GM19324 (cell line): Measurements from ENCODE around the gene NEK6.

Experiments used
- ATAC-seq: cut with Tn5 transposase; IDR thresholded peaks from one replicate; pipeline ENCODE4 v1.9.1; 2021; ENCODE audit warnings: mild to moderate bottlenecking, moderate library complexity; ENCODE audit not compliant: unreplicated experiment, low FRiP score

NEK6 gene

DNA sequence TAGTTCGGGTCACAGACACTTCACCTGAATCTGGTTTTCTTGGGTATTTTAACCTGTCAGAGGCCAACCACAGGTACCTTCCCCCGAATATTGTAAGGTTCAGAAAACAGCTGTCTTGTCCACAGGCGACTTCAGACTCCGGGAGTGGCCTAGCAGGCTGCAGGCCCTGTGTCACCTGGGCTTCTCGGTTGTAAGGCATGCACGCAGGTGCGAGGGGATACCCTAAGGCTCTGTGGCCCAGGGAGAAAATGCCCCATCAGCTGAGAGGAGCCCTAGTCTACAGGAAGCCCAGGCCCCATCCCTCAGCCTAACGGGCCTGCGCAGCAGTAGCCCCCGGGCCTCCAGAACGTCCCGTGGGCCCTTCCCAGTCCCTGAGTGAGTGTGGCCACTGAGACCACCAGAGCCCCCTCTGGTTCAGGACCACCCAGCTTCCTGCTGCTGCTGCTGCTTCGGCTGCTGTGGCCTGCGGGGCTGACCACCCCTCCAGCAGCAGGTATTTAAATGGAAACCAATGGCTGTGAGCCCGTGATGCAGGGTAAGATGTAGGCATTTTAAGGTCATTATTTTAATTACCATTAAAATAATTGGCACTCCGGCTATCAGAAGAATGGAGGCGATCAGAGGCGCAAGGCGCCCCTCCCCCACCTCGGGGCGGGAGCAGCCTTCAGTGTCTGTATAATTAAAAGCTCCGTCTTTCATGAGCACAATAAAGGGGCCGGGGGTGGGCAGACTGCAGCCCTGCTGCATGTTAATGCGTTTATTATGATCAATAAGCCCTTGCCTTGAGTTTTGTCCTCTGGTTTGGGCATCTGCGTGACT is 92.1 kb downstream of the NEK6 start:
- no peak for ATAC-seq

DNA sequence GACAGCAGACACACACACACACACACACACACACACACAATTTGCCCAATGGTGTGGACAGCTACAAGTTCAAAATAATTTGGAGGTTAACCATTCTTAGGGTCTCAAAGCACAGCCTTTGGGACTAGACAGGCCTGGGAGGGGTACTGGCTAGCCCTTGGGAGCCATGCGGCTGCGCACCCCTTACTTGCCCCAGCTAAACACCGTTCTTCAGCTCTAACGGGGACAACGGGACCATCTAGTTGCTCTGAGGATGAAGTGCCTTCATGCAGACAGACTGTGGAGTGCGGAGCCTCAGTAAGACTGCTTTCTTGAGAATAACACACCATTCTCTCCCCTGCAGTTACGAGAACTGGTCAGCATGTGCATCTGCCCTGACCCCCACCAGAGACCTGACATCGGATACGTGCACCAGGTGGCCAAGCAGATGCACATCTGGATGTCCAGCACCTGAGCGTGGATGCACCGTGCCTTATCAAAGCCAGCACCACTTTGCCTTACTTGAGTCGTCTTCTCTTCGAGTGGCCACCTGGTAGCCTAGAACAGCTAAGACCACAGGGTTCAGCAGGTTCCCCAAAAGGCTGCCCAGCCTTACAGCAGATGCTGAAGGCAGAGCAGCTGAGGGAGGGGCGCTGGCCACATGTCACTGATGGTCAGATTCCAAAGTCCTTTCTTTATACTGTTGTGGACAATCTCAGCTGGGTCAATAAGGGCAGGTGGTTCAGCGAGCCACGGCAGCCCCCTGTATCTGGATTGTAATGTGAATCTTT is 92.9 kb downstream of the NEK6 start:
- ATAC-seq, result no peak

DNA sequence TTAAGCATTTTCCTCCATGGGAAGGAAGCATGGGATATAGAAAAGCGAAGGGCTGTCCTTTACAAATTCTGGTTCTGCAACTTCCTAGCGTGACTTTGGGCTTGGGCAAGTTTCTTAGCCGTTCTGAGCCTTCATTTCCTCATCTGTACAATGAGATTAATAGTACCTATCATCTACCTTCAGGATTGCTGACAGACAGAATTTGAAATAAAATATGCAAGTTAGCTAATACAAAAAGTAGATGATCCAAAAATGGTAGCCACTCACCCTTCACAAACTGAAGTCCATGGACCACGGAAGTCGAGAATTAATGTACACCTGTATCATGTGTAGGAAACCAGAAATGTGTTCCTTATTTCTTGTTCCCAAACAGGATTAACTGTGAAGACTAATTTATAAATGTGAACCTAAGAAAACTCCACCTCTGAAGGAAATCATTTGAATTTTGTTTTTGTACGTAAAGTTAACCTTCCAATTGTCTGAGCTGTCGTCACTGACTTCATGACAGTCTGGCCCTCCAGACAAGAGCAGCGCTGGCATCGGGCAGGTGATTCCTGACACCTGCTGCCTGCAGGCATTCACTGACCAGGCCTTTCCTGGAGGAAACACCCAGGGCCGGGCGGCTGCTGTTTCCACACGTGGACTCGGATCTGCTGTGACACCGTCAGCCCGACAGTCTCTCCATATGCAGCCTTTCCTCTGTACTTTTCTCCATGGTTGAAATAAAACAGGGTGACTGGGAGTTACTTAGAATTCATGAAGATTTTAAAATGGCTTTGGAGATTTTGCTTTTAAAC is 94.1 kb downstream of the NEK6 start:
- no peak for ATAC-seq

DNA sequence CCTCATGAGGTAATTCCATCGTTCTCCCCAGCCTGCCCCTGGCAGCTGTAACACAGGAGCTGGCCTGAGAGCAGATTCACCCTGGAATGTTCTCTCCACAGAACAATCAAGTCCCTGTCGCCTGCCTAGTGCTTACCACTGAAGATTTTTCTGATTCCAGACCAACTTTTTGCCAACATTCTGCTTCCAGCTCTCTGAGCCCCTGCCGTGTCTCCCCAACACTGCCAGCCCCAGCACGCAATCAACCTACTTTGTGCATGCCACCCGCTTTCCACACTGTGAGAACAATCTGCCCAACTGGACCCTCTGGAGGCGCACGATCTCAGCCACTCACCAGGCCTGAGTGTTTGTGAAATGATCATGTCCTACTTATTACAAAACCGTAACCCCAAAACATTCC is 94.9 kb downstream of the NEK6 start:
- no peak for ATAC-seq

DNA sequence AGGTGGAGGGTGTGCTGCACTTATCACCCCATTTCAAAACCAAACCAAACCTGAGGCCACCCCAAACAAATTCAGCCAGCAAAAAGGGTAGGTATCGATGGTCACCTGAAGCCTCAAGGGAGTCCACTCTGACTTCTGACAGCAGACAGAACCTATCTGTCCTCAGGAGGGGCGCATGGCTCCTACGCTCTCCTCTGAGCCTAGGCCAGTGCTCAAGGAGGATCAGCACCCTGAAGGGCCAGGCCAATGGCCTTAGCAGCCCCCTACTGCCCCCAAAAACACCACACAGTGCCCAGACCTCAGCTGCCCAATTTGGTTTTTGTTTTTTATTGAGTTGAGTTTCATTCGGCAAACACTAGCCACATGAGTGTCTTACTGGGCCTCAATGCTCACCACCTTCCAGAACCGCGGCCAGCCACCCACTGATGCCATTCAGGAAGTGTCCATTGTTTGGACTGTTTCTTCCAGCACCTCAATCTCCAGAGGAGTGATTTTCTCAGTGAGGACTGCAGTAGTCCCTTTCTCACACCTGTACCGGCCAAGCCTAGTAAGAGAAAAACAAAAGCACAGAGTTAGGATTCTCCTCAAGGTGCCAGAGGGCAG is 95.5 kb downstream of the NEK6 start:
- ATAC-seq, result no peak

DNA sequence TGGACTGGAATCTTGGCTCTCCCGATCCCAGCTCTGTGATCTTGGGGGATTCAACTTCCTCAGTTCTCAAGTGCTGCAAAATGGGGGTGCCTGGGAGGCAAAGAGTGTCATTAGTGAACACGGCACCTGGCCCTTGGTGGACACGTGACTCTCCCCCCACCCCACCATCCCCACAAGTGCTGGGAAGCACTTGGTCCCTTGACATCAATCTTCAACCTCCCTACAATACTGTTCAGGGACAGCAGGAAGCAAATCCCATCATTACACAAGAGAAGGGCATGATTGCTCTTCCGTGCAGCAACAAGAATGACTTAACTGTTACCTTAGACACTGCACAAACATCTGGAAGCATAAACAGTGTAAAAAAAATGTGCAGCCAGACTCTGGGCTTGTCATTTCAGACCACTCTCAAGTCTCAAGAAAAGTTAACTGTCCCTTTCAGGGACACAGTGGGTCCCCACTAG is 96.1 kb downstream of the NEK6 start:
- ATAC-seq, result no peak

DNA sequence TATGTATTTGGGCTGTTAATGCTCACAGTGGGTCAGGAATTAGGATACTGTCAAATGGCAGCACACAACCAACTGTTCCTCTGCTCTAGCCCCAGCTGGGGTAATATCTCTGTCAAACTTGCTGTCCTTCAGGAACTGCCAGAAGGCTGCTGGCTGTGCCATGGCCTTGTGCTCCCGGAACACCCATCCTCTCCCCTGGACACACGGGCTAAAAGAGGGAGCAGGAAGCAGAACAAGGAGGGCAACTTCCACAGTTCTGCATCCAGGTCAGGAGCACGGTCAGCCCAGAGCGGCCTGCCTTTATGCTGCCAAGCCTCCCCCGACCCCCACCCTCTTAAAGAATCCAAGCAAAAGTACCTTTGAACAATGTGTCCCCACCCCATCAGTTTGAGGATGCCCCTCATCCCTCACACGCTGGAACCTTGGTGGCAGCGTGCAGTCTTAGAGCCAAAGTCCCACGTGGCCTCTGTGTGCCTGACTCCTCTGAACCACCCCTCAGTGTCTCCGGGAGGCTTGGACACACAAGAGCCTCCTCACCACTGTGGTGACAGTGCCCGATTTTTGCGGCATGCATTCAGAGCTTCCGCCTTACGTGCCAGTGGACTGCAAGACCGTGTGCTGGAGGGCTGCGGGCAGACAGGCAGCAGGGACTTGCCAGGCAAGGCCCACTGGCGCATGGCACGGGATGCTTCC is 96.7 kb downstream of the NEK6 start:
- ATAC-seq, result no peak

DNA sequence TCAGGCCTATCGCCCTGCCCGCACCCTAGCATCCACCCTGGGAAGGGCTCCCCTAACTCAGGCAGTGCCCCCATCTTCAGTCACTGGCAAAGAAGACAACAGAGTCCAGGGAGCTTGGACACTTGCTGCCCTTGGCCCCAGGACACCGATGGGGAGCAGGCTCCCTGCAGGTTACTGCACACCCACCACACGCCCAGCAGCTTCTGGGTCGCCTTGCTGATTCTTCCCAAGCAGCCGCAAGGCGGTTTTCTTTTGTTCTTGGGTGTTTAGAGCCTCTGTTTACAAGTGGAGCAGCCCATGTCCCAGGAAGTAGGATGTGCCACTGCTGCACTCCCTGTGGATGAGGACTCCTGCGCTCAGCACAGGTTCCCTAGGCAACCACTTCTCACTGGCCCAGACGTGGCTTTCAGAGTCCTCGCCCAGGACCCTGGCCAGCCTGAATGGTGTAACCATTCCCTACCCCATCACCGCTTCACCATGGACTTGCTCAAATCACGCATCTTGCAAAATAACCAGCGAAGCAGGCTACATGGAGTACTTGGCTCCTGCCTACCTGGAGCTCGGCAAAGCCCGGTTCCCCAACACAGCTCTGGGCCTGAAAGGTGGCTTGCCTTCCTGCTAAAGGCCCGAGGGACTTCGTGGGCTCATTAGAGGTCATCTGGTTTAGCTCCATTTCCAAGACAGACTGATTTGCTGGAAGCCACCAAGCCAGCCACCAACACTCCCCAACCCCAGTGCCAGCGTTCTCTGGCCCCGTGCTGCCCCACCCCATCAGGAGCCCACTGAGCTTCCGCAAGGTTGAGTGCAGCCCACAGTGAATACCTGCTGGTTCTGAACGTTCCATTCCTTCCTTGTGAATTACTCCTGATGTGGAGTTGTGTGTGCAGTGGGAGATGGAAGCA is 97.5 kb downstream of the NEK6 start:
- ATAC-seq, result no peak

DNA sequence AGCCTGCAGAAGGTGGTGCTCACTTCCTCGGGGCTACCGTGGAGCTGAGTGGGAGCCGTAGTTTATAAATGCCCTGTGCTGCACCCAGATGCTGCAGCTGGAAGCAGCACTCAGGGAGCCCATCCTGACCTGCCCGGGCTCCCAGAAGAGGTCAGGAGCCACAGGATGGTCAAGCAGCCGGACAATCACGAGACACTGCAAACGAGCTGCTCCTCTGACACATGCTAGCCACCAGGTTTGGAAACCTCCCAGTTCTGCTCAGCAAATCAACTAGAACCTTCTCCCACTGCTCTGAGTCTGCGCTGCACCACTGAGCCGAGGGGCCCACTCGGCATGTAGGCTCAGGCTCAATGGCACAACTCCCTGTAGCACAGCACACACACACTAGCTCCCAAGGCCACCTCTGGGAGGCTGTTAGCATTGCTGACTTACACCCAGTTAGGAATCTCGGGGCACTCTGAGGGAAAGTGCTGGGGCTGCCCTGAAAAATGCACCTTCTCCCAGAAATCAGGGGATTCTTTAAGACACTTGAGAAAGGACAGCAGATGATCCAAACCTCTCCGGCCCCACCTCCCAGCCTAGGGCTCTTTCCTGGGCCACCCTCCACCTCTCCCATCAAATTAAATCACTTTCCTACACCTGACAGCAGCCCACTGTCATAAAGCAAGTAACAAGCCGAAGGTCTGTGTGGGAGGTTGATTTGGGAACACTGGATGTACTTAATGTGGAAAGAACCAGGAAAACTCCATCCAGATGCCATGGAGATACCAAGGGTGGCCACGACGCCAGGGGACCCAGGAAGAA is 98.4 kb downstream of the NEK6 start:
- ATAC-seq, result no peak

DNA sequence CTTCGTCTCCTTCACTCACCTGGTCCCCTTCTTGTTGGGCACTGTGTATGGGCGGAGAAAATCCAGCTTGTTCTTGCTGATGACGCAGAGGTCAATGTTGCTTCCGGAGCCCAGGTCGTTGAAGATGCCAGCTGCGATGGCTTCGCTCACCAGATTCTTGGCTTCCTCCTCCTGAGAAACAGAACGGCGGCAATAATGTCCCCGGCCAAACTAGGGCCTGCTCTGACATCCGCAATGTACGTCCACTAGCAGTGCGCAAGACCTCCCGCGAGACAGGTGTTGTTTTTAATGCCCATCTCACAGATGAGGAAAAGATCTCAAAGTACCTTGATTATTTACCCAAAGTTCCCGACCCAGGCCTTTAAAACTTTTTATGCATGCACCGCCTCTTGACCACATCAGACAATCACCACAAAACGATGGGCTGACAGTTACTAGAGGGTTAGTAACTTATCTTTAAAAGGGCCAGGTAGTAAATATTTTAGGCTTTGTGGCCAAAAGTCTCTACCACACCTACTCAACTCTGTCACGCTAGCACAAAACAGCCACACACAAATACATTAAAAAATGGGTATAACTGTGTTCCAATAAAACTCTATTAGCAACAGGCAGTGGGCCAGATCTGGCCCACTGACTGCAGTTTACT is 99.1 kb downstream of the NEK6 start:
- ATAC-seq, result no peak

DNA sequence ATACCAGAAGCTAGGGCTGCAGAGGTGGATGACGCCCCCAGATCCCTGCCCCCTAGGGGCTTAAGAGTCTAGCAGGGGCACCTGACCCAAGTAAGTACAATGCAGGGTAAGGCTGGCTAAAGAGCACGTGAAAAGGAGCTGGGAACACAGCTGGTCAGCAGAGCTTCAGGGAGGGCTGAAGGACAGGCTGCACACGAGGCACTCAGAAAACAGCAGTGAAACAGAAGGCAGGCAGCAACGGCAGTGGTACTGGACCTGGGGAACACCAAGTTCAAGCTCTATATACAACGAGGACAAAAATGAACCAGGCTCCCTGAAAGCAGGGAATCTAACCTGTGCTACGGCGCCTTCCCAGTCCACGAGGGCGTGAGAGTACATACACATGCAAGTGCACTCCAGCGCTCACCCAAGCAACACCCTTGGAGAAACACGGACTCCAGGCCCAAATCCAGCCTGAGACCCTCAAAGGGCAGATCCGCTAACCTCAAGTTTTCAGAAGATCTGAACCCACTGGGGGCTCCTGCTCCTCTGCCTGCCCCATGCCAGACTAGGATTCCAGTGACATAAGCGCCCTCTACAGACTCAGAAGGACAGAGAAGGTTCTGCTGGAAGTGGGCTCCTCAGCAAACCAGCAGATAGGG is 100.1 kb downstream of the NEK6 start:
- ATAC-seq, result no peak

DNA sequence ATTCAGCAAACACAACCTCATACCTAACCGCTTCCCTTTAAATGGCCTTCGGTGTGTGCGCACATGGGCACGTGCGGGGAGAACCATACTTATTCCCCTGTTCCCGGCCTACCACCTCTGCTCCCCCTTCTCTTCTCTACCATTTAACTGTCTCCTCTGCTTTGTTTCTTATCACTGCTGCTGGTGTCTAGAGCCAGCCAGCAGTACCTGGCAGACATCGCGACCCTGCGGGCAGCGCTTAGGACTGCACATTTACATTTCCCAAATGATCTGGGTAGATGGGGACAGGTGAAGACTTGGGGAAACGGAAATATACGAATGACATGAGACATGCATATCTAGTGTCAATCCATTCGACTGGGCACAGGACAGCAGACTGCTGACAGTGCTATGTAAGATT is 100.9 kb downstream of the NEK6 start:
- no peak for ATAC-seq

DNA sequence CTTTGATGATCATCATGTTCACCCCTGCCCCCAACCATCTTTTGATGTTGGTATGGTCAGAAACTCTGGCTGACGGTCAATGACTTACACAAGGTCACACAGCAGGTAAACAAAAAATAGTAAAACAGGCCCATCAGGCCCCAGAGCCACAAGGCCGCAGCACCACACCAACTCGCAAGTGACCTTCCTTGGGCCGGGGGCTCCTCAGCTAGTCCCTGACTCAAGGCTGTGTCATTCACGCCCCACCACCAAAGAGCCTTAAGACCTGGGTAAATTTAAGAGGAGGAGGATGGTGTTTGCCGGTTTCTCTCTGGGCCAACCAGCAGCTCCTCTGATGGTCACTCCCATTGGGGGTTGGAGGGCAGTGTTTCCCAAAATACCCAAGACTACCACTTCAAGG is 101.7 kb downstream of the NEK6 start:
- ATAC-seq, result no peak

DNA sequence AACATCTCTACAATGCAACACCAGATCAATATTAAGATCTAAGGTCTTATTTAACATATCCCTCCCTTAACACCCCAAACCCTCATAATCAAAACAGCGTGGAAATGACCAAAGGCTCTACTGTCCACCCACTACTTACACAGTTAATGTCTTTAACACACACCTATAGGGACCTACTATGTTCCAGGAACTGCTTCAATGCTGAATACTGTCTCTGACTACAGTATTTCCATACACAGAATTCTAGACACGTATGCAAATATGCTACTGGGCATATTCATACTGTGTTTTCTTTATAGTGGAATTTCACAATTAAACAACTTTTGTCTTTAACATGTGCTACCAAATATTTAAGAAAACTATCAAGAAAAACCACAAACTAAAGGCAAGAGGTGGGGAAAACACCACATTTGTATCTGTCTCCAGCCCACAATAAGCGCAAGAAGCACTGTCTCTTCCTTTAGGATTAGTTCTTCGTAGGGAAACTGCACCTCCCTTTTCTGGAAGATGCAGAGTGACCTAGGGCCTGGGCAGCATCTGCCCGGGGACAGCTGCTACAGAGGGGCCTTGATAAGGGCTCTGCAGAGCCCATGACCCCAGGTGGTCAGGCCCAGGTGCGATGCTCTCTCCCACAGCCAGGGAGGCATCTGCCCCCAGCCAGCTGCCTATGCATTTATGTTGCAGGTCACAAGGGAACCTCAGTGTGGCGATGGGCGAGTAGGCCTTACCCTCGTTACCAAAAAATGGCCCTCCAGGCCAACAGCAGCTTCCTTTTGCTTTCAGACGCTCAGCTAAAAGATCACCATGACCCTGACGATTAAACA is 102.3 kb downstream of the NEK6 start:
- ATAC-seq, result no peak

DNA sequence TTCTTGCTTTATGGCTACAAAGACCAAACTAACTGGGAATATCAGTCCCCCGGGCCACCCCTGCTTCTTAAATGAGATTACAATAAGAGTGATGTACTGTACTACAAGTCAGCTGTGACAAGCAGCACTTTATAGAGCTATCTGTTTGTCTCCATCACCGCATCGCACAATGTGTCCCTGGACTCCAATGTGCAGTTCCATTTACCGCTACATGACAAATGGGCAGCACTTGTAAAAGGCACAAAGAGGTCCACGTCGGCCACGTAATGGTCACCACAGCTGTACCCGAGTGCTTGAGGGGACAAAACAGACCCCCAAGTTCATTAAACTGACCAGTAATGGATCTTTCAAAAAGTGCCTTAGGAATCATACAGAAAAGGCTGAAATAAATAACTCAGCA is 103.4 kb downstream of the NEK6 start:
- no peak for ATAC-seq

DNA sequence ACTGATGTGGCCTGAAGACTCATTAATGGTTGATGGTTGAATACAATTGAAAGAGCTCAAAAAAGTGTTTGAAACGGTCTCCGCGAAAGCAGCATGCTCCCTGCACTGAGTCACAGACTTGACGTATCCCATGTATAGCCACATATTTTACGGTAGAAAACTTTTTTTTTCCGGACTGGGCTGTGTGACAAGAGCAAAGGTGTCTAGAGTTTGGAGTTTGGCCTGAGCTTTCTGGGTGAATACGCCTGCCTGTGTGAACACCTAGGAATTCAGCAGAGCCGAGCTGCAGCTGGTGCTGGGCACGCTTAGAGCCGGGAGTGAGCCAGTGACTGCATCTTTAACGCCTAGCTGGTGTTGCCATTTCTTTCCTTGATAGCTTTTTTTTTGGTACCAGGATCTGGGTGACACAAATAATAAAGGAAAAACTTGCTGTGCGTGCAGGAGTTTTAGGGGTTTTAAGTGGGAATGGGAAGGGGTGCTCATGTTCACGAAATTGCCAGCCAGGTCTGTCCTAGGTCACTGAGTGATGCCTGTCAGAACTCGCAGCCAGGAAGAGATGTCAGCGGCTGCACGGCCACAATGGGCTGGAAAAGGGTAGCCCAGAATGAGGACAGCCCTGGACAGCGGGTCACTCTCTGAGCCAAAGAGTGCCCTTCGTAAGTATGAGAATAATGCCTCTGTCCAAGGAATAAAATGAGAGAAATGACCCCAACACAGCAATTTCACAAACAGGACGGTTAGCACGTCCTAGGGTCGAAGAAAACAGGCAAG is 105.8 kb downstream of the NEK6 start:
- no peak for ATAC-seq
